ENCODE data around the gene MLF2. TPM values are rescaled to one million over a fixed set of nuclear protein-coding genes. Genes with fewer than 3 reads are reported as not detected.

Gene MLF2
- total and polyA plus RNA-seq, 8 donors: 142 to 182 (median 162) TPM

DNA sequence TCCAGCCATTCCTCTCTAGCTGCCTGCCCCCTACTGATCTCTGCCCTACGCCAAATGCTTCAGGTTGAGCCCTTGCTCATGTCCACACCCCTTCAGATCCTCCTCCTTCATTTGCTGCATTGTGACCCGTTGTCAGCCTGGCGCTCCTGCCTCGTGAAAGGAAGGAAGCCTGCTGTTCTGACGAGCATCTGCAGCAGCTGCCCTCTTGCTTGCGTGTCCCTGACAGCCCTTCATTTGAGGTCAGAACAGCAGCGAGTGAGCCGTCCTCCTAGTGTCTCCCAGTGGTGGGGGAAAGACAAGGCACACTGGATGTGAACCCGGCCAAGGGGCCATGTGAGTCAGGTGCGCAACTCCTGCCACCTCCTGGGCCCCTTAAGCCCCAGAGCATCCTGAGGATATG is 49.3 kb downstream of the MLF2 start:
- H3K4me1 ChIP-seq: peaks cover 6 to 15% of the 10 kb centered on the region in 2 donors
- no peak overlapping the region for H3K4me3 ChIP-seq
- H3K9me3 ChIP-seq: no peaks in the 10 kb centered on the region
- peaks cover 55 to 99% of the 10 kb centered on the region in 2 donors for H3K27me3 ChIP-seq
- intact Hi-C loops (cut with DNase I): no loop called here
- ATAC-seq (no peak), DNase-seq (no peak)
- no peak overlapping the region for H3K27ac ChIP-seq
- TF ChIP-seq, protein P1, sequence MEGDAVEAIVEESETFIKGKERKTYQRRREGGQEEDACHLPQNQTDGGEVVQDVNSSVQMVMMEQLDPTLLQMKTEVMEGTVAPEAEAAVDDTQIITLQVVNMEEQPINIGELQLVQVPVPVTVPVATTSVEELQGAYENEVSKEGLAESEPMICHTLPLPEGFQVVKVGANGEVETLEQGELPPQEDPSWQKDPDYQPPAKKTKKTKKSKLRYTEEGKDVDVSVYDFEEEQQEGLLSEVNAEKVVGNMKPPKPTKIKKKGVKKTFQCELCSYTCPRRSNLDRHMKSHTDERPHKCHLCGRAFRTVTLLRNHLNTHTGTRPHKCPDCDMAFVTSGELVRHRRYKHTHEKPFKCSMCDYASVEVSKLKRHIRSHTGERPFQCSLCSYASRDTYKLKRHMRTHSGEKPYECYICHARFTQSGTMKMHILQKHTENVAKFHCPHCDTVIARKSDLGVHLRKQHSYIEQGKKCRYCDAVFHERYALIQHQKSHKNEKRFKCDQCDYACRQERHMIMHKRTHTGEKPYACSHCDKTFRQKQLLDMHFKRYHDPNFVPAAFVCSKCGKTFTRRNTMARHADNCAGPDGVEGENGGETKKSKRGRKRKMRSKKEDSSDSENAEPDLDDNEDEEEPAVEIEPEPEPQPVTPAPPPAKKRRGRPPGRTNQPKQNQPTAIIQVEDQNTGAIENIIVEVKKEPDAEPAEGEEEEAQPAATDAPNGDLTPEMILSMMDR (IDR thresholded peaks at IDR 0.05): no peak
- H3K36me3 ChIP-seq: no peaks in the 10 kb centered on the region

DNA sequence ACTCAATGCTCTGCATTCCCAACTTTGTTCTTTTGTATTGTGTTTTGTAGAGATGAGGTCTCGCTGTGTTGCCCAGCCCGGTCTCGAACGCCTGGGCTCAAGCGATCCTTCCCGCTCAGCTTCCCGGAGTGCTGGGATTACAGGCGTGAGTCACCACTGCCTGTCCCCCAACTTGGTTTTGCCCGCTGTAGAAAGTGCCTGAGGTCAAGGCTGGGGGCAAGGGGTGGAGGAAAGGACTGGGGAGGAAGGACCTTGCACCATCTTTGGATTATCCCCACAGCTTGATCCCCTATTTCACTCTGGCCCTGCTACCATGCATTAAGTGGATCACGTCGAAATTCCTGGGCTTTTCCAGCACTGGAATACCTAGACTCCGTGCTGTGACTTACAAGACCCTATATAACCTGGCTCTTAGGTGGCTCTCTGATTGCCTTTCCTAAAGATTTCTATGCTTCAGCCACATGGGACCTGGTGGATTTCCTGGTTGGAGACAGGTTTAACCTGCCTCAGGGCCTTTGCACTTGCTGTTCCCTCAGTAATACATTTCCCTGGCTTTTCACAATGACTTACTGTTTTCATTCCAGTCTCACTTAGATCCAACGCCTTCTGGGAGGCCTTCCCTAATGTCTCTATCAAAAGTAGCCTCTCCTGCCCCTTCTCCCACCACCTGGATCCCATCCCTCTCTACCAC is 51.7 kb downstream of the MLF2 start:
- peaks cover 59 to 100% of the 10 kb centered on the region in 2 donors for H3K27me3 ChIP-seq
- H3K36me3 ChIP-seq: no peaks in the 10 kb centered on the region
- peak overlapping the region in 1 of 2 donors; percentile 28 for H3K4me3 ChIP-seq
- TF ChIP-seq, protein P1 (IDR thresholded peaks at IDR 0.05): no peak
- DNase-seq (no peak), ATAC-seq (no peak)
- intact Hi-C loops (cut with DNase I): no loop called here
- peaks cover 6 to 15% of the 10 kb centered on the region in 2 donors for H3K4me1 ChIP-seq
- H3K27ac ChIP-seq: no peak overlapping the region
- H3K9me3 ChIP-seq: no peaks in the 10 kb centered on the region

DNA sequence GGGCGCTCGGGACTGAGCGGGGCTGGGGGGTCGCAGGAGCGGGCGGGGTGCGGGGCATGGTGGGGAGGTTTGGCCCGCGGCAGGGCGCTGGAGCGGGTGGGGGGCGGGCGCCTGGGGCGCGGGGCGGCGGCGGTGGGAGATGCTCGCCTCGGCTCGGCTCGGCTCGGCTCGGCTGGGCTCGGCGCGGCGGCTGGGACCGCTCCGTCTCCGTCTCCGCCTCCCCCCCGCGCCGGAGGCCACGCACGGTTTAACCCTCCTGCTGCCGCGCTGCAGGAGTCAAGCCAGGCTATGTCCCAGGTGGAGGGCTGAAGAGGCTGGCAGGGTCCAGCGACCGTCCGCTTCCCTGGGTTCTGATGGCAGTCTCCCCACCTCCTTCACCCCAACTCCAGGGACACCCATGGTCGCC is 52.3 kb downstream of the MLF2 start, which contains the start of gene PIANP:
PIANP (minus strand) TSS at position 170 of the 406 bp plus-strand sequence. CDS start 2,754 bp downstream, outside the sequence.
- TF ChIP-seq, protein P1 (IDR thresholded peaks at IDR 0.05): no peak
- Histone ChIP-seq H3K4me1 (peaks cover 6 to 15% of the 10 kb centered on the region in 2 donors), H3K36me3 (no peaks in the 10 kb centered on the region), H3K27ac (no peak within 1 kb of the TSS), H3K4me3 (peak within 1 kb of the TSS; percentile 22 to 28), H3K9me3 (no peaks in the 10 kb centered on the region), H3K27me3 (peaks cover 59 to 98% of the 10 kb centered on the region in 2 donors)
- intact Hi-C loops (cut with DNase I): no loop called here
- peak; percentile 79 for ATAC-seq
- peak in 1 of 4 donors; percentile 64 for DNase-seq

DNA sequence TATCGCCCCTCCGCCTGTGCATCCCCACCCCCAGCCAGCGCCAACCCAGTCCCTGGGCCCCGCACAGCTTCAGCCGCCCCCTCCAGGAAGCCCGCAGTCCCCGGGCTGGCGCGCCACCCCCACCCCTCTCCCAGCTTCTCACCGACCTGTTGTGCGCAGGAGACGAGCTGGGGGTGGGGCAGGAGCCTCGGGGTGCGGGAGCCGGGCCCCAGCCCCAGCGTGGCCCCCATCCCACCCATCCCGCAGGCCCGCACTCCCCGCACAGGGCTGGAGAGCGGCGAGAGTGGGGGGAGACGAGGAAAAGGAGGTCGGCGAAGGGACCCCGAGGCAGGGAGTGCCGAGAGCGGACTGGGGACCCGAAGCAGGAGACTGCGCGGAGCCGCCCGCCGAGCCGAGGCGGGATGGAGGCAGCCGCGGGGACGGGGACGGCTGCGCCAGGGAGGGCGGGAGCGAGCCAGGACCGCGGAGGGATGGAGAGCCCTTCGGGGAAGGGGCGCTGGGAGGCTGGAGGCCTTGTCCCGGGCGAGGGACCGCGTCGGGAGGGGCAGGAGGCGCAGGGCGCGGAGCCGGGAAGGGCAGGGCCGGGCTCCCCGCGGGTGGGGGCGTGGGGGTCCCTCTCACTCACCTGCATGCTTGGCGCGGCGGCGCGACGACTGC is 52.8 kb downstream of the MLF2 start:
- peaks cover 59 to 98% of the 10 kb centered on the region in 2 donors for H3K27me3 ChIP-seq

More for the DNA sequence above, 52.8 kb downstream of the MLF2 start:
- Histone ChIP-seq H3K9me3 (no peaks in the 10 kb centered on the region), H3K4me1 (peaks cover 6 to 15% of the 10 kb centered on the region in 2 donors), H3K4me3 (peak overlapping the region; percentile 22 to 28), H3K36me3 (no peaks in the 10 kb centered on the region), H3K27ac (no peak overlapping the region)
- TF ChIP-seq, protein P1 (IDR thresholded peaks at IDR 0.05): no peak
- intact Hi-C loops (cut with DNase I): loop anchor here in 1 of 2 donors (10.0 kb wide), 1 partner anchor 85 kb away; no protein-coding TSS in a partner anchor
- DNase-seq: peak in 1 of 4 donors; percentile 79
- peak; percentile 34 for ATAC-seq
